GM21515 (cell line): ENCODE data around the gene SPOCK2.
"Not testable (repeated sequence)": the region's sequence is repeated elsewhere in the genome, so short reads cannot be mapped to it uniquely, and the experiment has no call there.

Experiments used
- ATAC-seq: cut with Tn5 transposase; IDR thresholded peaks from one replicate; pipeline ENCODE4 v1.9.1; 2021; ENCODE audit not compliant: unreplicated experiment

SPOCK2 gene

DNA sequence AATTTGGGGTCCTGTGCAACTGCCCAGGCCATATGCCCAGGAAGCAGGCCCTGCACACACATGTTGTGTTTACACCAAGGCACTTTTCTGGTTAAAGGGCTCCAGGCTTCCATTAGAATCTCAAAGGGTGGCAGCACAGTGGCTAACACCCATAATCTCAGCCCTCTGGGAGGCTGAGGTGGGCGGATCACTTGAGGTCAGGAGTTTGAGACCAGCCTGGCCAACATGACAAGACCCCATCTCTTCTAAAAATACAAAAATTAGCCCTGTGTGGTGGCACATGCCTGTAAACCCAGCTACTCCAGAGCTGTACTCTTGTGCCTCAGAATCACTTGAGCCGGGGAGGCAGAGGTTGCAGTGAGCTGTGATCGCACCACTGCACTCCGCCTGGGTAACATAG, 53.6 kb downstream of the SPOCK2 start:
- ATAC-seq = no peak

DNA sequence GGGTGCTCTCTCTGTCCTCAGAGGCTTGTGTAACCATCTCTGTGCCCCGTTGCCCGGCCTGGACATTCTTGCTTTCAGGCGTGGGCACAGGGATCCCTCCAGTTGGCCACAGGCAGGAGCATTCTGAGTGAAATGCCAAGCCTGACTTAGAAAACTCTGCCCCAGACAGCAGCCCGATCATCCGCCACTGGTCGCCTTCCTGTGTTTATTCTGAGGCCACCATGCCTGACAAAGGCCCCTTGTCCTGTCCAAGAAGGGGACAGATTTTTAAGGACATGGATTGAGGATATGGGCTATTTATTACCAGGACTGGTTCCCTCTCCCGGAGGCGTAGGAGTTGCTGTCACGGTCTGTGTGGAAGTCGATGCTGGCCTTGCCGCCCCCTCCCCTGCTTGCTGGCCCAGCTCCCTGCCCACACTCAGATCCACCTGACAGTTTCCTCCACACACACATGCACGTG, 54.3 kb downstream of the SPOCK2 start:
- no peak for ATAC-seq

DNA sequence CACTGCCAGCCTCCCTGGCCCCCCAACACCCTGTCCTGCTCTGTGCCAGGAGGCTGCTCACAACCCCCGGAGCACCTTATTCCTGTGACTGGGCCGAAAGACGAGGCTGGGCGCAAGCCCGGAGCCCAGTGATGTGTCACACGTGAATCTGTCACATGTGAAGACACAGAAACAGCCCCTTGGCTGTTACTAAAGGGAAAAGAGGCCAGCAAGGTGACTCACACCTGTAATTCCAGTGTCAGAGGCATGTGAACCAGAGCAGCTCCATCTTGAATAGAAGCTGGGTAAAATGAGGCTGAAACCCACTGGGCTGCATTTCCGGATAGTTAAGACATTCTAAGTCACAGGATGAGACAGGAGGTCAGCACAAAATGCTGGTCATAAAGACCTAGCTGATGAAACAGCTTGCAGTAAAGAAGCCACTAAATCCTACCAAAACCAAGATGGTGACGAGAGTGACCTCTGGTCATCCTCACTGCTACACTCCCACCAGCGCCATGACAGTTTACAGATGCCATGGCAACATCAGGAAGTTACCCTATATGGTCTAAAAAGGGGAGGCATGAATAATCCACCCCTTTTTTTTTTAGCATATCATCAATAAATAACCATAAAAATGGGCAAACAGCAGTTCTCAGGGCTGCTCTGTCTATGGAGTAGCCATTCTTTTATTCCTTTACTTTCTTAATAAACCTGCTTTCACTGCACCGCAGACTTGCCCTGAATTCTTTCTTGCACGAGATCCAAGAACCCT, 55.8 kb downstream of the SPOCK2 start:
- not testable (repeated sequence) for ATAC-seq

DNA sequence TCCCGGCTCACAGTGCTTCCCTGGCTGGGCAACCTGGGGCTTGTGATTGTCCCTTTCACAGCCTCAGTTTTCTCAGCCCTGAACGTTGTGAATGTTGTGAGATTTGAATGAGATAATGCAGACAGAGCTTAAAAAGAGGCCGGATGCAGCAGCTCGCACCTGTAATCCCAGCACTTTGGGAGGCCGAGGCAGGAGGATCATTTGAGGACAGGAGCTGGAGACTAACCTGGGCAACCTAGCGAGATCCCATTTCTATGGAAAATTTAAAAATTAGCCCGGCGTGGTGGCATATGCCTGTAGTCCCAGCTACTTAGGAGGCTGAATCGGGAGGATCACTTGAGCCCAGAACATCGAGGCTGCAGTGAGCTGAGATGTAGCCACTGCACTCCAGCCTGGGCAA, 56.6 kb downstream of the SPOCK2 start:
- no peak for ATAC-seq

DNA sequence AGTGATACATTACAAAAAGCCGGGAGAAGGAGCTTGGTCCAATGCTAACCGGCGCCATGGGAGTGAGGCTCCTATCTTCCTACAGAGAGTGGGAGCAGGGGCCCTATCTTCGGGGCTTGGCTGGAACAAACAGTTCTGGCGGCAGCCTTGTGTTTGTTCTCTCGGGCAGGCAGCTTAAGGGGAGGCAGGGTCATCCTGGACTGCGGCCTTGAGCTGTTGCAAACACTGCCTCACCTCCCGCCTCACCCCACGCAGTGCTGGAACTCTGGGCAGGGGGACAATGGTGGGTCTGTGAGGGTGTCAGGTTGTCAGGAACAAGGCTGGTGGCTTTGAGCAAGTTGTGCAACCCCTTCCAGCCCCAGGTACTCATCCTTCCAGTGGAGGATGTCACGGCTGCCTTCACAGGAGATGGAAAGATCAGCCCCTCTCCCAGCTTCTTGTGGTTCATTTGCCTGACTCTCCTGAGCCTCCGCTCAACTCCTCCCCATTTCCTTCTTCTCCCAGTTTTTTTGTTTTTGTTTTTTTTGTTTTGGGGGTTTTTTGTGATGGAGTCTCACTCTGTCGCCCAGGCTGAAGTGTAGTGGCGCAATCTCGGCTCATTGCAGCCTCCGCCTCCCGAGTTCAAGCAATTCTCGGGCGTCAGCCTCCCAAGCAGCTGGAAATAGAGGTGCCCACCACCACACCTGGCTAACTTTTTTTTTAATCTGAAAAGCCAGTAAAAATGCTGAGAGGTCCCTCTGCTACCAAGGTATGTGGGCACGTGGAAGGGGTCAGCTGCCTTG, 57.4 kb downstream of the SPOCK2 start:
- no peak for ATAC-seq

DNA sequence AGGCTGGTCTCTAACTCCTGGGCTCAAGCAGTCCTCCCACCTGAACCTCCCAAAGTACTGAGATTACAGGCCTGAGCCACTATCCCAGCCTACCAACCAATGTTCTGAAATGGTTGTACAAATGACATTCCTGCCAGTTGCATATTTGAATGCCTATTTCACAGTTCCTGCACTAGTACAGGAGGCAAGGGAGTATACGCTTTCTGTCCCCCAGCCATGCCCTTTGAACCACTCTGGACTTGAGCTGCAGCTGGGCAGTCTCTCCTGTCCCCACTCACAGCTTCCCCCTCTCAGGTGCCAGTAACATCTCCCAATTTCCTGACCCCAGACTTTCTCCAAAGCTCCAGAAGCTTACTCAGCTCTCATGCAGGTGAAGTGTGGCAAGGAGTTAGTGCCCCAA, 58.9 kb downstream of the SPOCK2 start:
- ATAC-seq = no peak

DNA sequence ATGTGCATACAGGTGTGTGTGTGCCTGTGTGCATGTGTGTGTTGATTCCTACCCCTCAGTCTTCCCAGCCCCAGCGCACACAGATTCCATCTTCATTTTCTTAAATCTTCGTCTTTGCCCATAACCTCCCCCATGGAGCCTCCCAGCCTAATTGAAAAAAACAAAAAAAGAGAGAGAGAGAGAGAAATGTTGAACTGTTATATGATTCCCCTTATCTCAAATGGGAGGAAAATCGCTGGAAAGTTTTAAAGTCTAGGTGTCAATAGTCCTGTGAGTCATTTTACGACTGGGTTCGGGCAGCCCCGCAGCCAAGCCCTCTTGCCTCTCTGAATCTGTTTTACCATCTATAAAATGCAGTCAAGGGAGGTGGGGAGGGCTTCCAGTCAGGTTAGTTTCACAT, 60.9 kb downstream of the SPOCK2 start:
- ATAC-seq = no peak

DNA sequence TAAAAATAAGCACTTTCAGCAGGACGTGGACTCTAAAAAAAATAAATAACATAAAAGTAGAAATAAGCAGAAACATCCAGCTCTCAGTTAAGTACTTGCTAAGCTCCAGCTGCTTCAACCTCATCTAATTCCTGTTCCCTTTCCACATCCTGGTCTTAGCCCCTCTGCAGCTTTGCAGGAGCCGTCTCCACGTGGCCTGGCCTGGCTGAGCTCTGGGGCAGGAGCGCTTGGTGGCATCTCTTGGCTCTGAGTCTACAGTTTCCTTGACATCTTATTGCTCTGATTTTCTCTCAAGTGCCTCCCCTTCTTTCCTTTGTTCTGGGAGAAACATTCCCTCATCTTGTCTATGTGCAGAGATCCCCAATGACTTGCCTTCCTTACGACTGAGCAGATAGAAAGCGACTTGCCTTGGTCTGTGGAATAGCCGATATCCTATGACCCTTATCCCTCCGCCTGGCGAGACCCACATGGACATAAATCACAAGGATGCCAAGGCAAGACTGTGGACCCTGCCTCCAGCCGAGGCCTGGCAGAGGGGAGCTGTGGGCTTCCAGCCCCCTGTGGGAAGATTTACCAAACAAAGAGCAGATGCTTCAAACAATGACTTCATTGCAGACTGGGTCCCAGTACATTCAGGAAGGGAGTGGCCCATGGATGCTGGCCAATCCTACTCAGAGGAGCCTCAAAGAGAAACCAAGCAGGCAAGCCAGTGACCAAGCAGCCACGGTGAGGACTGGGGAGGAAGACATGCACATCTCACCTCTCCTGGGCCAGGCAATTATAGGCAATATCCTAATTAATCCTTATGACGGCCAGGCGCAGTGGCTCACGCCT, 61.9 kb downstream of the SPOCK2 start:
- no peak for ATAC-seq

DNA sequence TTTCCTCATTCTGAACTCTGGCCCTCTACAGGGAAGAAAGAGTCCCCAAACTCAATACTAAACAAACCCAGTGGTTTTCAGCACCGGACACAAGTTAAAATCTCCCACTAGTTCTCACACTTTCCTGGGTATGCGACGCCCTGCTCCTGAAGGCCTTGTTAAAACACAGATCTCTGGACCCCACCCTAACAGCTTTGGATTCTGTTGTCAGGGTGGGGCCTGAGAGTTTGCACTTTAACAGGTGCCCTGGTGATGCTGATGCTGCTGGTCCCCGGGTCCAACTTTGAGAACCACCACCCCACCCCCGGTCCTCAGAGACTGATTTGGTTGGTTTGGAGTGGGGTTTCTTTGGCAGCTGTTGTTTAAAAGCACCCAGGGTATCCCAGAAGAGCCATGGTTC, 62.5 kb downstream of the SPOCK2 start:
- no peak for ATAC-seq

DNA sequence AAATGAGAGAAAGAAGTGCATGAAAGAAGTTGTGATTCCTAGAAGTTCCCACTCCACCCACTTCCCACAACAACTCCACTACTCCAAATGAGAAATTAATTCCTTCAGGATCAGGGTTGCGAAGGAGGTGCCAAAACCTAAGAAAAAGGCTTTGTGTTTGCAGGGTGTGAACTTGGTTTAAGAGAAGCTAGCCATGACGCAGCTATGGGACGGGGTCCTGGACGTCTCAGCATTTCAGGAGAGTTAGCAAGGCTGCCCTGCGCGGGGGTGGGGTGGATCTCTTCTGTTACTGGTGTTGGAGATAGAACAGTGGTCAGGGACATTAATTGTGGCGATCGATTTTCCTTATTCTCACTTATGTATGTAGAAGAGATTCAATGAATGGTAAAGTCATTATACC, 63.0 kb downstream of the SPOCK2 start:
- ATAC-seq = no peak

DNA sequence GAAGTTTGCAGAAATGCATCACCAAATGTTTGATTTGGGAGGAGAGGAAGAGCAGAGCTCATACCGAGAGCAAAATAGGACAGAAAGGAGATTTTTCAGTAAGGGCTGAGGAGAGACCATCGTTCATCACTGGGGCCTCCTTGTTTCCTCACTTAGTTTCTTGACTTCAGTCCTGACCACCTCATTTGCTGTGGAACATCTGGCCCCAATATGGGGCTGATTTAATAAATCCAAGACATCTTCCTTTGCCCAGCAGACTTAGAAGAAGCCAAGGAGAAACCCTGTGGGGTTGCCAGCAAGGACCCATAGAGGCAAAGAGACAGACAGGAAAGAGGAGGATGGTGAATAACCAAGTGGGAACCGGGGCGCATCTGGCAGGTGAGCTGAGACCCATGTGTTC, 63.8 kb downstream of the SPOCK2 start:
- ATAC-seq = no peak

DNA sequence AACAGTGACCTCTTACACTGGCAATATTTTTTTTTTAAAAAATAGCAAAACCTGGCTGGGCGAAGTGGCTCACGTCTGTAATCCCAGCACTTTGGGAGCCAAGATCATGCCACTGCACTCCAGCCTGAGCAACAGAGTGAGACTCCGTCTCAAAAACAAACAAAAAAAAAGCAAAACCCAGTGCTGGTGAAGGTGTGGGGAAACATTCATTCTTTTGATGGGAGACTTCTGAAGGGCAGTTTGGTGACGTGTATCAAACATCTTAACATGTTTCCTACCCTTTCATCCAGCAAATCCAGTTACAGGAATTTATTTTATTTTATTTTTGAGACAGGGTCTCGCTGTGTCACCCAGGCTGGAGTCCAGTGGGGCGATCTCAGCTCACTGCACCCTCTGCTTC, 66.1 kb downstream of the SPOCK2 start:
- ATAC-seq = no peak

DNA sequence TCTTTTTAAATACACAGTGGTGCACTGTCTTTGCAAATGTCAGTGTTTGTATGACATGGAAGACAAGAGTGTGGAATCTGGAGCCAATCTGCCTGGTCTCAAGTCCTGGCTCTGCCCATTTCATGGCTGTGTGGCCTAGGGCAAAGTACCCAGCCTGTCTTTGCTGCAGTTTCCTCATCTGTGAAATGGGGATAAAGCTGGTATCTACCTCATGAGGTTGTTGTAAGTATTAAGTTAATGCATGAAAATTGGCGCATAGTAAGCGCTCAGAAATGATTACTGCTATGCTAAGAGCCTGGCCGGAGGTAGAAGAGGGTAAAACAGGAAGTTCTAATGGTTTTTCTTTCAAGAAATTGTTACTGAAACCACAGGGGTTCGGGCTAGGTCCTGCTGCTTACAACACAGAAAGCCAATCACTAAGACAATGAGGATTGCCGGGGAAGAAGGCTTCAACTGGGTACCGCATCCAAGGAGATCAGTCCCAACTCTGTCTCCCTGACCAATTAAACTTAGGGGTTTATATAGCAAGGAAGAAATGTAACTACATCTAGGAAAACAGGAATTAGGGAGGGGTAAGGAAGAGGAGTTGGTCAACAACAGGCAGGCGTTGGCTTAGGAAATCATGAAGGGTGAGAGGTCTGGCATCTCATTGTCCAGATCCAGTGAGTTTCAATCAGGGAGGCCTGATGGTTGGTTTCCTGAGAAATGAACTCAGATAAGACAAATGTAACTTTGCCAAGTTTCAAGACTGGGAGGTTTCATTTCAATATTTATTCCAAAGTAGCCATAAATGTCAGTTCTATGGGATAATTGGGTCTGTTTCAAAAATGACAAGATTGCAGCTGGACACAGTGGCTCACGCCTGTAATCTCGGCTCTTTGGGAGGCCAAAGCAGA, 67.2 kb downstream of the SPOCK2 start:
- ATAC-seq = no peak

DNA sequence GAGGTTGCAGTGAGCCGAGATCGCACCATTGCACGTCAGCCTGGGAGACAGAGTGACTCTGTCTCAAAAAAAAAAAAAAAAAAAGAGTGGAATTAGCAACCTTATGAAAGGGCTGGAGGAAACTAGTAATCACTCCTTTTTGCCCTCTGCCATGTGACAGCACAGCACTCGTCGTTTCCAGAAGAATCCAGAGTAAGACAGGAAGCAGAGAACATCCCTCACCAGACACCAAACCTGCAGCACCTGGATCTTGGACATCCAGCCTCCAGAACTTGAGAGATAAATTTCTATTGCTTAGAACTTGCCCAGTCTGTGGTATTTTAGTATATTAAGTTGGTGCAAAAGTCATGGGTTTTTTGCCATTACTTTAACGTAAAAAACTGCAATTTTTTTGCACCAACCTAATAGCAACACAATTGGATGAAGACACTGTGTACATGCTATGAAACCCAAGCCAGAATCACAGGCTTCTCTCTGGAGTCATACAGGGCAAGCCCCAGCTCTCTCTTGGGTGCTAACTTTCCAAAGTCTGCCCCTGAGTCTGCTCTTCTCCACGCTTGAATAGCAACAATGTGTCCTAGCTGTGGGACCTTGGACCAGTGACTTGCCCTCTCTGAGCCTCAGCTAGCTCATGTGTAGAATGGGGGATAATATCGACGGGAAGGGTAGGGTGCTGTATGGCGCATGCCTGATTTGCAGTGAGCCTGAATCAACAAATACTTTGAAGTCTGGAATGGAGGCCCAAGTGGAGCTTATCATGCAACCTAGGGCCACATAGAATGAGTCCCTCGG, 69.1 kb downstream of the SPOCK2 start:
- no peak for ATAC-seq

DNA sequence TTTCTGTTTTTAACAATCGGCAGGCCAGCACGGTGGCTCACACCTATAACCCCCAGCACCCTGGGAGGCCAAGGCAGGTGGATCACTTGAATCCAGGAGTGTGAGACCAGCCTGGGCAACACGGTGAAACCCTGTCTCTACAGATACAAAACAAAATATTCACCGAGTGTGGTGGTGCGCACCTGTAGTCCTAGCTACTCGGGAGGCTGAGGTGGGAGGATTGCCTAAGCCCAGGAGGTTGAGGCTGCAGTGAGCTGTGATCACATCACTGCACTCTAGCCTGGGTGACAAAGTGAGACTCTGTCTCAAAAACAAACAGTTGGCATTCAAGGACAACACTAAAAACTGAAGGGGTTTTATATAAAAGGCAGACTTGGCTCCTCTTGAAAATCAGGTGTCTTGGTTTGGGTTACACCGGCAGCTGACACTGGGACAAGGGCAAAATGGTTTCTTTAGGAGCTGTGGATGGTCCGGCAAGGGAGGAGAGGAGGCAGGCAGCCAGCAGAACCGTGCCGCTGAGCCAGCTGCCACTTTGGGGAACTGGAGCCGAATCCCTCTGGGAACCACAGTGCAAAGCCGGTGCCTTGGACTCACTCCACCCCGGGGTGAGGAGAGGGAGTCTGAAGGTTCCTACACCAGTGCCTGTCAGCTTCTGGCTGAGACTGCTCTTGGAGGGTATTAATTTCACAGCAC, 71.6 kb downstream of the SPOCK2 start:
- no peak for ATAC-seq

DNA sequence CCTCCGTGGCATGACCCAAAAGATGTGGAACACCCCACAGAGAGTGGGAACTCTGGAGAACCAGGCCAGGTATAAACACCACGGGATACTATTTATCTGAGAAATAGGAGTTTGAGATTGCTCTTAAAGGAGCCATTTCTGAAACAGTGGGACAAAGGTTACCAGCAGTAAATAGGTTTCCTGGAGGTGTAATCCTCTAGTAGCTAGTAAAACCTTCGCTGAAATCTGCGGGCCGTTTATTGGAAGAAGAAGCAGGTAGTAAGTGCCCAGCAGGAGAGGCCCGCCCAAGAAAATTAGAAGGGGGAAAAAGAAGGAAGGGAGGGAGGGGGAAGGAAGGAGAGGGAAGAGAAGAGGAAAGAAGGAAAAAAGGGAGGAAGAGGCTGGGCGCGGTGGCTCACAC, 72.5 kb downstream of the SPOCK2 start:
- ATAC-seq = no peak

DNA sequence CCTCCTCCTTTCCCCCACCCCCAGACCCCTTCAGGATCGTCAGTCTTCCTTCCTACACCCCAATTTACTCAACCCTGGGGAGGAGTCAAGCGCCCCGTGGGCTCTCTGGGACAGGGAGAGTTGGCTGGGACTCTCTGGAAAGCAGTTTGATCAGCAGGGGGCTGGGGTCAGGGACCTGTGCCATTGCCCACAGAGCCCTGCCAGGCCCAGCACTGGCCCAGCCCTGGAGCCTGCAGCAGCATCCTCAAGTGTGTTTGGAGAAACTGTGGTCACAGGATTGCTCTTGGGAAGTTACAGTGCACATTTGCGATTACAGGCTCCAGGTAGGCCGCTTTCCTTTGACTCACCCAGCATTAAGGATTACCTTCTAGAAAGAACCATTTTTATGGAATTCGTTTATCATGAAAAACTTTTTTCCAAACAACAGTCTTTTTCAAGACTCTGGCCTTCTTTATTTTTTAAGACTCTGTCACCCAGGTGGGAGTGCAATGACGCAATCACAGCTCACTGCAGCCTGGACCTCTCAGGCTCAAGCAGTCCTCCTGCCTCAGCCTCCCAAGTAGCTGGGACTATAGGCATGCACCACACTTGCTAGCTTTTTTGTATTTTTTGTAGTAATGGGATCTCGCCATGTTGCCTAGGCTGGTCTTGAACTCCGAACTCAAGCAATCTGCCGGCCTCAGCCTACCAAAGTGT, 73.4 kb downstream of the SPOCK2 start:
- ATAC-seq = no peak

DNA sequence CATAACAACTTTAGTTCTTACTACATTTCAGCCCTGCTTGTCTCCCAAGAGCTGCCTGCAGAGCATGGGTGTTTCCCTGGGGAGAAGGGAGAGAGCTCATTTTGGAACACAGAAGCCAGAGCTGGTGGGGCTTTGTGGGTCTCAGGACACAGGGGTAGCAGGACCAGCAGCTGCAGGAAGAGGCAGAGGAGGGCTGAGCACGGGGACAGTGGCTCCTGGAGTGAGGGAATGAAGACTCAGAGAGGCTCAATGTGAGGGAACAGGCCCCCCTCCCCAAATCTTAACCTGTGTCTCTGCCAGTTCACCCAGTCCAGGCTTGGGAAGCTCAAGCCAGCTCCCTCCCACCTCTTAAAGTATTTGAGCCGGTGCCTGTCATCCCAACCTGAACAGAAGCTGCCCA, 74.2 kb downstream of the SPOCK2 start:
- no peak for ATAC-seq
